H1 (cell line): ENCODE data around the gene CFAP210. TPM values are rescaled to one million over a fixed set of nuclear protein-coding genes. Genes with fewer than 3 reads are reported as not detected.

Experiments used
- CTCF ChIA-PET: fragments of 300-600 bp; sonication (Branson Sonifier 250); formaldehyde crosslinking; loops from one replicate; lab custom pipeline; 2021; ENCODE audit not compliant: partially characterized antibody; lab: Charles Lee
- POLR2A ChIA-PET: fragments of 300-600 bp; sonication (Branson Sonifier 250); formaldehyde crosslinking; loops from one replicate; lab custom pipeline; 2021; ENCODE audit warnings: inconsistent platforms; ENCODE audit not compliant: partially characterized antibody; lab: Charles Lee
- DNase-seq, 2 experiments: peaks; one replicate each; pipeline versions ENCODE4 v3.0.0 to v3.0.0-alpha.2; 2010 to 2022; ENCODE audit warnings: low spot score in 2 of 2, low read depth in 1 of 2, mixed read lengths in 1 of 2
- FAIRE-seq: peaks from 2 replicates; lab custom pipeline; 2011; peaks lifted over from hg19 to GRCh38; lab: Jason Lieb, UNC
- H2AFZ ChIP-seq: 2 replicates; pipeline ENCODE4 v1.8.1; 2012; ENCODE audit warnings: low read length, inconsistent platforms
- H2AK5ac ChIP-seq: 2 replicates; pipeline ENCODE4 v1.6.1; 2013; ENCODE audit warnings: low read depth, low read length
- H2BK120ac ChIP-seq: replicated peaks from 2 replicates; pipeline ENCODE3; 2013; ENCODE audit warnings: low read depth, low read length, inconsistent platforms
- H2BK12ac ChIP-seq: 2 replicates; pipeline ENCODE4 v1.6.1; 2013; ENCODE audit warnings: low read depth, low read length
- H2BK15ac ChIP-seq: 2 replicates; pipeline ENCODE4 v1.6.1; 2013; ENCODE audit warnings: low read length
- H2BK20ac ChIP-seq: 2 replicates; pipeline ENCODE4 v1.6.1; 2013; ENCODE audit warnings: low read length
- H2BK5ac ChIP-seq: 2 replicates; pipeline ENCODE4 v1.6.1; 2013; ENCODE audit warnings: low read depth, low read length
- H3K14ac ChIP-seq: 2 replicates; pipeline ENCODE4 v1.6.1; 2013; ENCODE audit warnings: inconsistent platforms; ENCODE audit not compliant: insufficient read length
- H3K18ac ChIP-seq: 2 replicates; pipeline ENCODE4 v1.6.1; 2013; ENCODE audit warnings: low read length; ENCODE audit errors: extremely low read depth
- H3K23ac ChIP-seq: 2 replicates; pipeline ENCODE4 v1.6.1; 2013; ENCODE audit warnings: inconsistent platforms; ENCODE audit not compliant: insufficient read length
- H3K23me2 ChIP-seq: 2 replicates; pipeline ENCODE4 v1.6.1; 2013; ENCODE audit warnings: low read depth, low read length
- H3K27ac ChIP-seq: 2 replicates; pipeline ENCODE4 v1.6.1; 2011; ENCODE audit warnings: low read depth, low read length, inconsistent platforms
- H3K27me3 ChIP-seq, 4 experiments: replicated peaks in 1 of 4; 1 replicate in 1 of 4; 2 replicates in 3 of 4; pipeline versions ENCODE4 v1.6.1 to v1.8.1; 2011 to 2013; ENCODE audit warnings: low read length in 3 of 4, mild to moderate bottlenecking in 3 of 4, inconsistent platforms in 2 of 4, mixed read lengths in 2 of 4, moderate library complexity in 1 of 4; ENCODE audit not compliant: control insufficient read depth in 3 of 4, insufficient read depth in 3 of 4; ENCODE audit errors: extremely low read depth in 1 of 4
- H3K36me3 ChIP-seq, 4 experiments: 2 replicates each; pipeline versions ENCODE4 v1.6.1 to v1.8.1; 2011 to 2013; ENCODE audit warnings: mild to moderate bottlenecking in 4 of 4, low read length in 3 of 4, moderate library complexity in 2 of 4, control low read depth in 1 of 4, inconsistent platforms in 1 of 4; ENCODE audit not compliant: insufficient read depth in 4 of 4, control insufficient read depth in 2 of 4
- H3K4ac ChIP-seq: replicated peaks from 2 replicates; pipeline ENCODE3; 2013; ENCODE audit warnings: low read length, low read depth, mixed read lengths, inconsistent platforms; ENCODE audit not compliant: insufficient read length
- H3K4me1 ChIP-seq, 4 experiments: replicated peaks in 1 of 4; 1 replicate in 1 of 4; 2 replicates in 3 of 4; pipeline versions ENCODE4 v1.6.1 to v1.8.1; 2011 to 2013; ENCODE audit warnings: low read length in 3 of 4, inconsistent platforms in 2 of 4, mixed read lengths in 1 of 4; ENCODE audit not compliant: insufficient read depth in 4 of 4, control insufficient read depth in 3 of 4
- H3K4me2 ChIP-seq, 2 experiments: 2 replicates each; pipeline versions ENCODE4 v1.6.1 to v1.8.1; 2011 to 2013; ENCODE audit warnings: low read depth in 2 of 2, low read length in 2 of 2, control low read depth in 1 of 2, inconsistent platforms in 1 of 2, mild to moderate bottlenecking in 1 of 2; ENCODE audit not compliant: insufficient read depth in 1 of 2
- H3K4me3 ChIP-seq, 4 experiments: fragments of 200-600, 300-600 bp in 1 of 4; sonication (generic), shearing (Covaris generic), sonication (Bioruptor Twin) in 1 of 4; 2 replicates each; pipeline versions ENCODE4 v1.5.1 to v1.8.1; 2011 to 2016; ENCODE audit warnings: low read length in 4 of 4, low read depth in 3 of 4, control low read depth in 2 of 4, inconsistent platforms in 2 of 4, mild to moderate bottlenecking in 2 of 4, mixed read lengths in 1 of 4, moderate library complexity in 1 of 4; ENCODE audit not compliant: insufficient read depth in 2 of 4; ENCODE audit errors: extremely low read depth in 1 of 4
- H3K56ac ChIP-seq: replicated peaks from 2 replicates; pipeline ENCODE3; 2013; ENCODE audit warnings: low read depth, mild to moderate bottlenecking, mixed read lengths, low read length, inconsistent platforms; ENCODE audit not compliant: insufficient read length
- H3K79me1 ChIP-seq: 2 replicates; pipeline ENCODE4 v1.6.1; 2013; ENCODE audit warnings: low read depth, low read length, control low read depth
- H3K79me2 ChIP-seq, 2 experiments: 2 replicates each; pipeline versions ENCODE4 v1.6.1 to v1.8.1; 2012 to 2013; ENCODE audit warnings: low read length in 2 of 2, mild to moderate bottlenecking in 2 of 2, inconsistent platforms in 1 of 2; ENCODE audit not compliant: insufficient read depth in 2 of 2, control insufficient read depth in 1 of 2
- H3K9ac ChIP-seq, 4 experiments: replicated peaks in 1 of 4; 1 replicate in 1 of 4; 2 replicates in 3 of 4; pipeline versions ENCODE4 v1.6.1 to v1.8.1; 2011 to 2013; ENCODE audit warnings: low read depth in 3 of 4, low read length in 3 of 4, control low read depth in 2 of 4, mild to moderate bottlenecking in 2 of 4, moderate library complexity in 2 of 4, inconsistent platforms in 1 of 4; ENCODE audit errors: extremely low read depth in 1 of 4
- H3K9me3 ChIP-seq, 2 experiments: 2 replicates each; pipeline versions ENCODE4 v1.6.1 to v1.8.1; 2012 to 2013; ENCODE audit warnings: mild to moderate bottlenecking in 2 of 2, moderate library complexity in 2 of 2, control low read depth in 1 of 2, inconsistent platforms in 1 of 2, low read depth in 1 of 2, low read length in 1 of 2, mixed read lengths in 1 of 2; ENCODE audit not compliant: insufficient read depth in 2 of 2
- H4K20me1 ChIP-seq, 2 experiments: replicated peaks in 1 of 2; 2 replicates each; pipeline versions ENCODE3 to v1.8.1; 2011 to 2013; ENCODE audit warnings: inconsistent platforms in 2 of 2, low read length in 2 of 2, mild to moderate bottlenecking in 1 of 2; ENCODE audit not compliant: insufficient read depth in 2 of 2, control insufficient read depth in 1 of 2
- H4K5ac ChIP-seq: 2 replicates; pipeline ENCODE4 v1.6.1; 2013; ENCODE audit warnings: low read length, low read depth, mixed read lengths, inconsistent platforms; ENCODE audit not compliant: insufficient read length
- H4K8ac ChIP-seq: 2 replicates; pipeline ENCODE4 v1.8.0; 2013; ENCODE audit warnings: mild to moderate bottlenecking, moderate library complexity, low read length, inconsistent platforms; ENCODE audit not compliant: insufficient read depth; ENCODE audit errors: extremely low read depth
- H4K91ac ChIP-seq: replicated peaks from 2 replicates; pipeline ENCODE3; 2013; ENCODE audit warnings: low read length, mixed read lengths, inconsistent platforms; ENCODE audit not compliant: insufficient read length
- CHD1 ChIP-seq: IDR thresholded peaks from 2 replicates; pipeline ENCODE4 v1.6.1; 2012; ENCODE audit warnings: low read depth, low read length, improper control_type of control experiment
- EZH2 ChIP-seq: fragments of 200-600 bp; sonication (generic); IDR thresholded peaks from 2 replicates; pipeline ENCODE4 v1.7.1; 2012; ENCODE audit warnings: low read depth, mild to moderate bottlenecking, moderate library complexity, low read length, inconsistent platforms; ENCODE audit not compliant: severe bottlenecking
- GABPA ChIP-seq: IDR thresholded peaks from 2 replicates; pipeline ENCODE4 v1.6.1; 2011; ENCODE audit warnings: mild to moderate bottlenecking, low read length, moderate library complexity, borderline replicate concordance; ENCODE audit not compliant: insufficient read depth
- MAX ChIP-seq: IDR thresholded peaks from 2 replicates; pipeline ENCODE4 v1.6.1; 2012; ENCODE audit warnings: inconsistent platforms
- NANOG ChIP-seq: IDR thresholded peaks from 2 replicates; pipeline ENCODE4 v1.6.1; 2011; ENCODE audit warnings: low read length, low read depth, mild to moderate bottlenecking, inconsistent platforms; ENCODE audit not compliant: insufficient read depth, poor library complexity, severe bottlenecking
- WGBS, 2 experiments: shearing (Covaris generic) in 1 of 2; methylation state at CpG; one replicate each; pipeline versions ENCODE4 v1.1.6 to v1.1.7; 2013 to 2015; ENCODE audit warnings: low lambda C conversion rate in 2 of 2, mixed read lengths in 2 of 2, inconsistent platforms in 1 of 2, low coverage in 1 of 2, missing lambda C conversion rate in 1 of 2; ENCODE audit not compliant: insufficient replicate concordance in 2 of 2, insufficient coverage in 1 of 2, insufficient read length in 1 of 2; ENCODE audit errors: extremely low coverage in 1 of 2, missing lambda C conversion rate in 1 of 2; 5-methylcytosine and 5-hydroxymethylcytosine counted together
- polyA plus RNA-seq, 7 experiments: library from polyadenylated mRNA; depleted of rRNA in 3 of 7; stranded (reverse) in 5 of 7; unstranded in 2 of 7; fragments of >200 nt in 5 of 7; fragments of 200-250 nt in 2 of 7; gene quantifications; 1 replicate in 5 of 7; 2 replicates in 1 of 7; 4 replicates in 1 of 7; pipeline versions ENCODE4 v1.2.1 to v1.2.3, GENCODE V29; 2011 to 2013; ENCODE audit warnings: missing spikeins in 2 of 7, mixed read lengths in 2 of 7
- total RNA-seq: library from RNA; stranded (reverse); fragmentation: NEBNext Ultra II Directional; extraction: Animal tissue kit (Norgen Biotek cat#: 25700); gene quantifications from 2 replicates; pipeline ENCODE4 v1.2.1, GENCODE V29; 2021

CFAP210 gene
- total and polyA plus RNA-seq, 2 of the 8 experiments (the other 6 are each of a cell fraction or from before 2014, with no cell fraction given): 0.06 to 0.37 TPM

- no peak overlapping the region for H3K27ac ChIP-seq
- FAIRE-seq (no peak), DNase-seq (no peak)
- ChIA-PET POLR2A (interaction anchor here (1.5 kb wide), 1 partner anchor 26 kb away, joined by 3 read pairs; the partner anchor contains the start of gene FASTKD1), CTCF (interaction anchor here (0.6 kb wide), 1 partner anchor 502 kb away, joined by 5 read pairs; no protein-coding TSS in a partner anchor)
- H3K79me2 ChIP-seq: peaks cover 4 to 93% of the 10 kb centered on the region in 2 experiments
- no peak overlapping the region for H3K18ac ChIP-seq
- no peaks in the 10 kb centered on the region for H3K9me3 ChIP-seq
- H3K4ac ChIP-seq: no peak overlapping the region
- H3K4me2 ChIP-seq: no peak overlapping the region
- 90% methylated on average over 2 of the region's 2 CpGs; no CpG with 5 or more reads in 1 of the 2 experiments for WGBS, 2 experiments
- no peaks in the 10 kb centered on the region for H3K23me2 ChIP-seq
- H4K5ac ChIP-seq: no peak overlapping the region
- H2AK5ac ChIP-seq: no peak overlapping the region
- peaks cover 0 to 3% (median under 1%) of the 10 kb centered on the region in 4 experiments; a peak in 2 of 8 replicates for H3K36me3 ChIP-seq
- H3K14ac ChIP-seq: no peak overlapping the region
- no peak overlapping the region for H3K4me3 ChIP-seq
- H4K20me1 ChIP-seq: peaks cover 2 to 3% of the 10 kb centered on the region in 2 experiments
- no peaks in the 10 kb centered on the region for H3K4me1 ChIP-seq
- H4K8ac ChIP-seq: no peak overlapping the region
- TF ChIP-seq NANOG (no peak), CHD1 (no peak), MAX (no peak), EZH2 (no peak), GABPA (no peak)
- H2BK120ac ChIP-seq: no peak overlapping the region
- H2AFZ ChIP-seq: no peak overlapping the region
- no peak overlapping the region for H3K23ac ChIP-seq
- no peak overlapping the region for H2BK12ac ChIP-seq
- H4K91ac ChIP-seq: no peak overlapping the region
- H3K79me1 ChIP-seq: peaks cover 5% of the 10 kb centered on the region
- H2BK15ac ChIP-seq: no peak overlapping the region
- no peak overlapping the region for H2BK20ac ChIP-seq
- H3K27me3 ChIP-seq: no peaks in the 10 kb centered on the region
- no peak overlapping the region for H3K56ac ChIP-seq
- H3K9ac ChIP-seq: no peak overlapping the region
- H2BK5ac ChIP-seq: no peak overlapping the region
Observed at GRCh38 chr2:169598982-169599381, 95.2 kb downstream of the CFAP210 start.
